HepG2 (cell line): ENCODE measurements around the gene DCAF8. TPM values are rescaled to one million over a fixed set of nuclear protein-coding genes. Genes with fewer than 3 reads are reported as not detected.

Experiments used
- ASH2L ChIP-seq: fragments of 300-600, 200-600 bp; sonication (generic); IDR thresholded peaks from 2 replicates; pipeline ENCODE4 v1.7.0; 2017; ENCODE audit warnings: low read depth, mild to moderate bottlenecking, moderate library complexity, mixed read lengths, low read length; ENCODE audit not compliant: insufficient read length
- BRCA1 ChIP-seq: sonication (generic); formaldehyde crosslinking; IDR thresholded peaks from 2 replicates; pipeline ENCODE4 v1.4.0; 2020; ENCODE audit warnings: missing genetic modification reagents
- FOXK1 ChIP-seq: sonication (generic); formaldehyde crosslinking; IDR thresholded peaks from 2 replicates; pipeline ENCODE4 v1.4.0; 2020; ENCODE audit warnings: low read depth, missing genetic modification reagents, borderline replicate concordance
- FOXP1 ChIP-seq, 2 experiments: fragments of 450-650 bp in 1 of 2; IDR thresholded peaks; 2 replicates each; pipeline ENCODE4 v1.6.1; 2017 to 2018; ENCODE audit warnings: antibody characterized with exemption in 1 of 2
- HNF1A ChIP-seq, 2 experiments: sonication (generic) in 1 of 2; formaldehyde crosslinking in 1 of 2; IDR thresholded peaks; 2 replicates each; pipeline versions ENCODE4 v1.4.0 to v1.6.1; 2016 to 2020; ENCODE audit warnings: borderline replicate concordance in 1 of 2, low read depth in 1 of 2, mild to moderate bottlenecking in 1 of 2, missing genetic modification reagents in 1 of 2
- MIER2 ChIP-seq: IDR thresholded peaks from 2 replicates; pipeline ENCODE4 v1.6.1; 2016; ENCODE audit warnings: missing biosample characterization, missing genetic modification reagents
- MLLT10 ChIP-seq: sonication (generic); formaldehyde crosslinking; IDR thresholded peaks from 2 replicates; pipeline ENCODE4 v1.4.0; 2020; ENCODE audit warnings: missing genetic modification reagents
- SIN3A ChIP-seq: IDR thresholded peaks from 2 replicates; pipeline ENCODE4 v1.6.1; 2011; ENCODE audit warnings: low read depth, mild to moderate bottlenecking, control low read depth, low read length, borderline replicate concordance
- TERF1 ChIP-seq: sonication (generic); formaldehyde crosslinking; IDR thresholded peaks from 2 replicates; pipeline ENCODE4 v1.8.0; 2022; ENCODE audit warnings: mild to moderate bottlenecking, missing genetic modification reagents, moderate library complexity
- ZBTB26 ChIP-seq: IDR thresholded peaks from 2 replicates; pipeline ENCODE4 v1.6.1; 2016; ENCODE audit warnings: missing compliant biosample characterization, missing genetic modification reagents, borderline replicate concordance
- ZFP1 ChIP-seq: IDR thresholded peaks from 2 replicates; pipeline ENCODE4 v1.6.1; 2016
- ZMYM2 ChIP-seq: sonication (generic); formaldehyde crosslinking; IDR thresholded peaks from 2 replicates; pipeline ENCODE4 v1.8.0; 2022; ENCODE audit warnings: mild to moderate bottlenecking, missing genetic modification reagents
- ZNF280D ChIP-seq: sonication (generic); formaldehyde crosslinking; IDR thresholded peaks from 2 replicates; pipeline ENCODE4 v1.5.1; 2020; ENCODE audit warnings: mild to moderate bottlenecking, missing genetic modification reagents
- polyA plus RNA-seq, 8 experiments: library from polyadenylated mRNA; depleted of rRNA in 3 of 8; stranded (reverse) in 7 of 8; unstranded in 1 of 8; fragments of >200 nt; fragmentation: Illumina TruSeq in 4 of 8; extraction: Trizol in 4 of 8; gene quantifications; 2 replicates each; pipeline versions ENCODE4 v1.2.1 to v1.2.3, GENCODE V29; 2011 to 2016; ENCODE audit warnings: low read depth in 4 of 8, missing spikeins in 1 of 8, mixed read lengths in 1 of 8; ENCODE audit not compliant: insufficient read depth in 1 of 8
- total RNA-seq, 5 experiments: library from RNA; depleted of rRNA; stranded (reverse); fragments of >200 nt; fragmentation: Illumina TruSeq; extraction: Trizol; gene quantifications; 2 replicates each; pipeline ENCODE4 v1.2.3, GENCODE V29; 2016; ENCODE audit warnings: low read depth in 1 of 5
- TF ChIP-seq, protein P1 (sequence below): sonication (generic); formaldehyde crosslinking; IDR thresholded peaks from 2 replicates; pipeline ENCODE4 v1.4.0; 2020; ENCODE audit warnings: missing genetic modification reagents, borderline replicate concordance

The DCAF8 gene
- total and polyA plus RNA-seq, 2 of the 13 experiments (the other 11 are each of a cell fraction or from before 2014, with no cell fraction given), result 73.4 to 79.8 TPM

DNA sequence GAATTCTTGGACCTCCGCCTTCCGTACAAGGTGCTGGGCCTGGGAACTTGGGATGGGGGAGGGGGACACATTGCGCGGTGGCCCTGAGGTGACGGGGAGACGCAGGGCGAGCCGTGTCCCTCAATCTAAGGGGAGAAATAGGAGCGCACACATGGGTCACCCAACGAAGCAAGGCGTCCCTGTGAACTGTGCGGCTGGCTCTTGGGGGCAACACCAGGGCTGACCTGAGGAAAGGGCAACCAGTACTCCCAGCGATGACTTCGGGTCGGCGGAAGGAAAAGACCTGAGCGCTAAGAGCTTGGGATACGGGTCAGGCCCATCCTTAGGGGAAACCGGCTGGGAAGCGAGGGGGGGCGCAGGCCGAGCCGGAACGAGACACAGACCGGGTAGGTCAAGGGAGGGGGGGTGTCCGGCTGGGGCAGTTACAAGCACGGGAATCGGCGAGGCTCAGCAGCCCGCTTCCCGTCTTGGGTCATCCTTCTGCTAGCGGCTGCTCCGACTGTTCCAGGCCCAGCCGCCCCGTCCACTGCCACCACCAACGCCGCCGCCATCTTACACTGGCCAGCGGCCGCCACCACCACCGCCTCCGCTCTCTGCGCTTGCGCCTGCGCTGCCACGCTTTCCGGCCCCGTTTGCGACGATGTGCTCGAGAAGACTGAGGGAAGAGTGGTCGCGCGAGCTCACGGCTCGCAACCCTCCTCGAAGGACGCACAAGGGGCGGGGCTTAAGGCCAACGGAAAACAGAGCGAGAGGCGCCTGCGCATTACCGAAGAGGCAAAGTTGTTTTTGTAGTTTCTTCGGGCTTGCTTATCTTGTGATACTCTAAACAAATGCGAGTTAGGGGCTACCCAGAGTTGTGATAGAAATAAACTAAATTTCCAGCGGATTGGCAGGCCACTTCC lies at the start of gene DCAF8 (continued):
- no peak; the same call in 1 of the 2 replicates for TF ChIP-seq ZNF280D
- peak; percentile 66 for TF ChIP-seq ZBTB26 (CRISPR knock-in tag)
- no peak for TF ChIP-seq FOXP1 (IDR thresholded peaks at IDR 0.05)
- no peak for TF ChIP-seq FOXP1 (CRISPR knock-in tag; IDR thresholded peaks at IDR 0.05)
- TF ChIP-seq ASH2L, result peak; percentile 77
- TF ChIP-seq FOXK1 (CRISPR knock-in tag), result peak; percentile 90; the same call in 1 of the 2 replicates
- no peak for TF ChIP-seq TERF1
- TF ChIP-seq ZMYM2, result no peak
- 0 out of 2 replicates have a peak, but pooled peaks have one; percentile 42 for TF ChIP-seq SIN3A
- TF ChIP-seq HNF1A (IDR thresholded peaks at IDR 0.05; ENCODE audit: low read depth), result no peak
- TF ChIP-seq HNF1A (CRISPR knock-in tag; IDR thresholded peaks at IDR 0.05; ENCODE audit: borderline replicate concordance), result peak; percentile 16; the same call in 1 of the 2 replicates
- TF ChIP-seq MIER2, result 0 out of 2 replicates have a peak, but pooled peaks have one; percentile 28
- no peak for TF ChIP-seq ZFP1 (CRISPR knock-in tag)
- TF ChIP-seq BRCA1 (CRISPR knock-in tag), result no peak
- no peak for TF ChIP-seq MLLT10
- TF ChIP-seq, protein P1, sequence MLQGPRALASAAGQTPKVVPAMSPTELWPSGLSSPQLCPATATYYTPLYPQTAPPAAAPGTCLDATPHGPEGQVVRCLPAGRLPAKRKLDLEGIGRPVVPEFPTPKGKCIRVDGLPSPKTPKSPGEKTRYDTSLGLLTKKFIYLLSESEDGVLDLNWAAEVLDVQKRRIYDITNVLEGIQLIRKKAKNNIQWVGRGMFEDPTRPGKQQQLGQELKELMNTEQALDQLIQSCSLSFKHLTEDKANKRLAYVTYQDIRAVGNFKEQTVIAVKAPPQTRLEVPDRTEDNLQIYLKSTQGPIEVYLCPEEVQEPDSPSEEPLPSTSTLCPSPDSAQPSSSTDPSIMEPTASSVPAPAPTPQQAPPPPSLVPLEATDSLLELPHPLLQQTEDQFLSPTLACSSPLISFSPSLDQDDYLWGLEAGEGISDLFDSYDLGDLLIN (CRISPR knock-in tag), result no peak
